ENCODE results near the gene LIN7A. TPM values are rescaled to one million over a fixed set of nuclear protein-coding genes. Genes with fewer than 3 reads are reported as not detected.

The LIN7A gene
- polyA plus RNA-seq, 1 experiment, result 10.4 TPM

DNA sequence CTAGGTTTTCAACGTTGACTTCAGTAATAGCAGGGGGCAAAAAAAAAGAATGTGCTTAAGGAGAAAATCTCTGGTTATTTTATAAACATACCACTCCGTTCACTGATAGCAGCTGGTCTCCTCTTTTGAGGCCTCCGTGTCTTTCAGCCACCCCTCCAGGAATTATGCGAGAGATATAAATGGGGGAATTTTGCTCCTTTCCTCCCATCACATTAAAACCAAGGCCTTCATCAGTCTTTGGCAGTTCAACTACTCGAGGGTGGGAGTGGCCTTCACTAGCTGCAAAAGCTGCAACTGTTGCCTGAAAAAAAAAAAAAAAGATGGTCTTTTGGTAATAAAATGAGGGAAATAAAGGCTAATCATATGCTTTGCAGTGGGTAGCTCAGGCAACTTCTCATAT lies 92.1 kb downstream of the LIN7A start:
- ChIA-PET CTCF (interaction anchor here (0.7 to 4.1 kb wide), 3 partner anchors 9 to 63 kb away, joined by 3 to 23 read pairs (median 3); no protein-coding TSS in a partner anchor), POLR2A (no interaction called here)
- DNase-seq (ENCODE audit: low read depth, low spot score), result no peak
- TF ChIP-seq, protein P1, sequence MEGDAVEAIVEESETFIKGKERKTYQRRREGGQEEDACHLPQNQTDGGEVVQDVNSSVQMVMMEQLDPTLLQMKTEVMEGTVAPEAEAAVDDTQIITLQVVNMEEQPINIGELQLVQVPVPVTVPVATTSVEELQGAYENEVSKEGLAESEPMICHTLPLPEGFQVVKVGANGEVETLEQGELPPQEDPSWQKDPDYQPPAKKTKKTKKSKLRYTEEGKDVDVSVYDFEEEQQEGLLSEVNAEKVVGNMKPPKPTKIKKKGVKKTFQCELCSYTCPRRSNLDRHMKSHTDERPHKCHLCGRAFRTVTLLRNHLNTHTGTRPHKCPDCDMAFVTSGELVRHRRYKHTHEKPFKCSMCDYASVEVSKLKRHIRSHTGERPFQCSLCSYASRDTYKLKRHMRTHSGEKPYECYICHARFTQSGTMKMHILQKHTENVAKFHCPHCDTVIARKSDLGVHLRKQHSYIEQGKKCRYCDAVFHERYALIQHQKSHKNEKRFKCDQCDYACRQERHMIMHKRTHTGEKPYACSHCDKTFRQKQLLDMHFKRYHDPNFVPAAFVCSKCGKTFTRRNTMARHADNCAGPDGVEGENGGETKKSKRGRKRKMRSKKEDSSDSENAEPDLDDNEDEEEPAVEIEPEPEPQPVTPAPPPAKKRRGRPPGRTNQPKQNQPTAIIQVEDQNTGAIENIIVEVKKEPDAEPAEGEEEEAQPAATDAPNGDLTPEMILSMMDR (IDR thresholded peaks at IDR 0.05; ENCODE audit: low read depth, low read length), result no peak
- no peaks in the 10 kb centered on the region for H3K27me3 ChIP-seq (ENCODE audit: control insufficient read depth, insufficient read depth, low read length)
- H3K4me3 ChIP-seq (ENCODE audit: low read depth, low read length), result no peak overlapping the region
- no peaks in the 10 kb centered on the region for H3K9me3 ChIP-seq (ENCODE audit: control insufficient read depth, insufficient read depth, low read length)
- H3K27ac ChIP-seq (ENCODE audit: low read depth, low read length), result no peak overlapping the region

DNA sequence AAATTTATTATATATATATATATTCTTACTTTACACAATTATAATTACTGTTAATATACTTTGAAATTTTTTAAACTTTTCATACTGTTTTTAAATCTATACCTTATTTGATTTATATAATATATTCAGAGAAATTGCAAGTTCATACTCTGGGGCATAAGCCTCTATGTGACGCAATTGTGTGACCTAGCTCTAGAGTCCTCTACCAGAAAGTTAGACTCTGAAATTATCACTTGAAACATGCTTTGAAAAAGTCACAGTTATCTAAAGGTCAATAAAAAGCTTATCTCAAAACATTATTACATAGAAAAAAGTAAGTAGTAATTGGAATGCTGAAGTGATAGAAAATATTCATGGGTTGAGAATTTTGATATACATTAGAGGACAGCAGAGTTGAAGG lies 93.8 kb downstream of the LIN7A start:
- POLR2A ChIA-PET, result no interaction called here
- Histone ChIP-seq H3K27ac (ENCODE audit: low read depth, low read length) (no peak overlapping the region), H3K27me3 (ENCODE audit: control insufficient read depth, insufficient read depth, low read length) (no peaks in the 10 kb centered on the region), H3K4me3 (ENCODE audit: low read depth, low read length) (no peak overlapping the region), H3K9me3 (ENCODE audit: control insufficient read depth, insufficient read depth, low read length) (no peaks in the 10 kb centered on the region)
- TF ChIP-seq, protein P1 (IDR thresholded peaks at IDR 0.05; ENCODE audit: low read depth, low read length), result no peak
- no peak for DNase-seq (ENCODE audit: low read depth, low spot score)
- CTCF ChIA-PET, result no interaction called here

DNA sequence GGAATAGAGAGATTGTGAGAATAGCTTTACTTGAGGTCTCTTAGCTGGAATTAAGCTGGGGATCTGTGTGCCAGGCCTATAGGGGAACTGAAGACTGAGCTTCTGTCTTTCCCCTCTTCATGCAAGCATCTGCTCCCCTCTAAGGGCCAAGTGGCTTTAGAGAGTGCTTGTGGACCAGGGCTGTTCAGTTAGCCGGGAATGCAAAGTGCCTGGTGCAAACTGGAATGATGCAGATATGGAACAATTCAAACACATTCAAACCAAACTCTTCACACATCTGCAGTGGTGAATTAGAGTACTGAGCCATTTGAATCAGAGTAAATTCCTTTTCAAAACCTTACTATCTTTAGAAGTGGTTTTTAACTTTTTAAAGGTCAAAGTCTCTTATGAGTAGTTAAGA lies 99.0 kb downstream of the LIN7A start:
- Histone ChIP-seq H3K9me3 (ENCODE audit: control insufficient read depth, insufficient read depth, low read length) (no peaks in the 10 kb centered on the region), H3K27ac (ENCODE audit: low read depth, low read length) (no peak overlapping the region), H3K4me3 (ENCODE audit: low read depth, low read length) (no peak overlapping the region), H3K27me3 (ENCODE audit: control insufficient read depth, insufficient read depth, low read length) (no peaks in the 10 kb centered on the region)
- ChIA-PET POLR2A (no interaction called here), CTCF (interaction anchor here (0.6 to 3.7 kb wide), 9 partner anchors 14 to 425 kb away, joined by 3 to 32 read pairs (median 9); no protein-coding TSS in a partner anchor)
- TF ChIP-seq, protein P1 (IDR thresholded peaks at IDR 0.05; ENCODE audit: low read depth, low read length), result no peak
- no peak for DNase-seq (ENCODE audit: low read depth, low spot score)

DNA sequence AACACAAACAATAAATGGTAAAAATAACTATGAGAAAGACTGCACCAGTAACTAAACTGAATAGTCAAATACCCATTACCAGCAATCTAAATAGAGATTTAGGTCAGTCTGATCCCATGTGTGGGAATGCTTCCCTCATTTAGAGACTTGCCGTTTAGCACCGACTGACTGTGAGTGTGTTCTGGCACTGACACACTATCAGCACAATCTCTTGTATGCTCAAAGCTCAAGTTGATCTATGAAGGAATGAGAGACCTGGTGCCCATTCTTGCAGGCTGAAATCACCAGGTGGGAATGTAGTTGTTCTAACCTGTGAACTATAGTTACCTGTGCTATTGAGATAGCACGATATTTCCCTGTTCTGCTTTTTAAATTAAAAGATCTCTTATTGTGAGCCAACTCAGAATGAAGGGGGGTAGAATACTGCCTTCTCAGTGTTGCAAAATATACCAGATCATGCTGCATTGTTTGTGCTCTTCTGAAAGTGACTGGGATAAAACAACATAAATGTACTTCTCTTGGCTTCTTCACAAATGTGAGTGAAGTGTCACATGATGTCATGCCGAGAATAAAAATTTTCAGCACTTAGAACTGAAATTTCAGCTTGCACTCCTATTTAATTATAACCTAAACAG lies 99.6 kb downstream of the LIN7A start:
- Histone ChIP-seq H3K27me3 (ENCODE audit: control insufficient read depth, insufficient read depth, low read length) (no peaks in the 10 kb centered on the region), H3K9me3 (ENCODE audit: control insufficient read depth, insufficient read depth, low read length) (no peaks in the 10 kb centered on the region), H3K4me3 (ENCODE audit: low read depth, low read length) (no peak overlapping the region), H3K27ac (ENCODE audit: low read depth, low read length) (no peak overlapping the region)
- POLR2A ChIA-PET, result no interaction called here
- TF ChIP-seq, protein P1 (IDR thresholded peaks at IDR 0.05; ENCODE audit: low read depth, low read length), result no peak
- DNase-seq (ENCODE audit: low read depth, low spot score), result no peak
- CTCF ChIA-PET, result interaction anchor here (0.5 to 3.7 kb wide), 38 partner anchors 9 to 1222 kb away, joined by 3 to 32 read pairs (median 4); no protein-coding TSS in a partner anchor

DNA sequence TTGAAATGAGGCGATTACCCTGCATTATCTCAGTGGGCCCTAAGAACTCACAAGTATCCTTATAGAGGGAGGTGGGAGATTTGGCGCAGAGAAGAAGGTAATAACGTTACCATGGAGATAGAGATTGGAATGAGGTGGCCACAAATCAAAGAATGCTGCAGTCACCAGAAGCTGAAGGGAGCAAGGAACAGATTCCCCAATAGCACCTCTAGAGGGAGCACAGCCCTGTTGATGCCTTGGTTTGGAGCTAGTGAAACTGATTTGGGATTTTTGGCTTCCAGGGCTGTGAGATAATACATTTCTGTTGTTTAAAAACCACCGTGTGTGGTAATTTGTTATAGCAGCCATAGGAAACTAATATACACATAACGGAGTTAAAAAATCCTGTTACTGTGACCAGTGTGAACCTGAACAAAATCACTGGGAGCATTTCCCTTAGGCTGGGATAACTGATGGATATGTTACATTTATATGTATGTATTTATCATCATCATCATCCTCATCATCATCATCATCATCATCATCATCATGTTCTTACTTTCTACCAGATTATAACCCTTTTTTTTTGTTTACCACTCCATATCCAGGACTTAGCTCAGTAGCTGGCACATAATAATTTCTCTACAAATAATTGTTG lies 100.3 kb downstream of the LIN7A start:
- CTCF ChIA-PET, result interaction anchor here (0.5 to 3.7 kb wide), 39 partner anchors 9 to 1221 kb away, joined by 3 to 32 read pairs (median 4); no protein-coding TSS in a partner anchor
- TF ChIP-seq, protein P1 (IDR thresholded peaks at IDR 0.05; ENCODE audit: low read depth, low read length), result peak; percentile 93
- Histone ChIP-seq H3K4me3 (ENCODE audit: low read depth, low read length) (no peak overlapping the region), H3K27ac (ENCODE audit: low read depth, low read length) (no peak overlapping the region), H3K9me3 (ENCODE audit: control insufficient read depth, insufficient read depth, low read length) (no peaks in the 10 kb centered on the region), H3K27me3 (ENCODE audit: control insufficient read depth, insufficient read depth, low read length) (no peaks in the 10 kb centered on the region)
- POLR2A ChIA-PET, result interaction anchor here (0.6 kb wide), 1 partner anchor 330 kb away, joined by 3 read pairs; no protein-coding TSS in a partner anchor
- peak; percentile 38 for DNase-seq (ENCODE audit: low read depth, low spot score)
